Measurements from ENCODE around the gene PANK1.
"Not testable (repeated sequence)": the region's sequence is repeated elsewhere in the genome, so short reads cannot be mapped to it uniquely, and the experiment has no call there.

PANK1 gene

DNA sequence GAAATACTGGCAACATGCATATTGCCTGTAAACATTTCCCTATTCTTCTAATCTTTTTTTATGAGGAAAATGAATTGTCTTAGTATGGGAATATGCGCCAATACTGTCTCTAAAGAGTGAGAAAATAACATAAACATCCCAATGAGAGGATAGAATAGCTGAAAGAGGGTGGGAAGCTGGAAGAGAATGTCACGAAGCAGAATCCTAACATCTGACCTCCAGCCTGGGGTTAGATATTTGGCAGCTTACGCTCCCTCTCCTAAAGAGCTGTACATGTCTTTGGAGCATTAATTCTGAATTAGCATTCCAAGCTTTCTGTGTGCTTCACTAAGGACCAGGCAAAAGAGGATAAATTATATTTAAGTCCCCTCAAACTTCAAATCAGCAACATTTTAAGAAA, 78.0 kb downstream of the PANK1 start:
- no peak for DNase-seq

GRCh38 chr10:89566095-89566950, 78.7 kb downstream of the PANK1 start:
- DNase-seq, result no peak

- no peak for DNase-seq
Measured at GRCh38 chr10:89565180-89565579, 79.9 kb downstream of the PANK1 start.

- DNase-seq, result peak; percentile 57 to 69
Measured at GRCh38 chr10:89563861-89564478, 81.1 kb downstream of the PANK1 start.

DNA sequence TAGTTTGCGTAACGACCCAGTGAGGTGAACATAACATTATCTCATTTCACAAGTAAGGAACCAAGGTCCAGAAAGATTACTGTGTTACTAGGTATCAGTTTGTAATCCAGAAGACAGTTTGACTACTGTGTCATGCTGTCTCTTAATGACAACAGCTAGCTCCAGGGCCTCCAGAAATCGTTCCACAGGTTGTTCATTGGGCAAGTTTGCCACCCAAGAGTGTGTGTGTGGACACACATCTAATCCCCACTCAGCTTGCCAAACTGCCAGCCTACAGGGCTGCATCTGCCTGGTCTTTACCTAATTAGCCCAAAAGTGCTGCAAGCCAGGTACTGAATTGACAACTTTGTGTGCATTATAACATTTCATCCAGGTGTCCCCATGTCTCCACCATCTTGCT, 81.7 kb downstream of the PANK1 start:
- DNase-seq, result no peak

- no peak for DNase-seq
Measured at GRCh38 chr10:89556600-89556999, 88.4 kb downstream of the PANK1 start.

DNA sequence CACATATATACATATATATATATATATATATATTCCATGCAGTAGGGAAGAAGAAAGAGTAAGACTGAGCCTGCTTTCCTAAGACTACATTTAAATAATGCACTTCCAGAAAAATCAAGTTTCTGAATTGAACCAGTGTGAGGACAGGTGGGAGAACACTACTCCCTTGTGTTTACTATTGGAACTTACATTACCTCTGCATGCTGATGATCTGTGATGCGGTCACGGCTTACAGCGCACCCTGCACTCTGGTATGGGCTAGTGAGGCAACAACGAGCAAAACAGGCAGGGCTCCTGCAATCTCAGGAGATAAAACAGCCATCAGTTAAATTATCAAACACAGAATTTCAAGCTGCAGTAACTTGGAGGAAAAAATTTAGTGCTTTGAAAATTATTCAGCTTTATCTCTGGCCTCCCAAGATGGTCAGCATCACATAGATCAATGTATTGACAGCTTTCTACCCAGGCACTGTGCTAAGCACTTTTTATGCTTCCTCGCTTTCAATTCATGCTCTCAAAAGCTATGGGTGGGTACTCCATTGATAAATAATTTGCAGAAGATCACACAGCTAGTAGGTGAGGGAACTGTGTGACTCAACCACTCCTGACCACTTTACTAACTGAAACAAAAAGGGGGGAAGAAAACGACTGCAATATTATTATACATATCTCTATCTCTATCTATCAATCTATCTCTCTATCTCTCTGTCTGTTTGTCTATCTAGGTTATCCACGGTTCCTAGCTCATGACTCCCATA, 89.2 kb downstream of the PANK1 start:
- DNase-seq, result no peak

DNA sequence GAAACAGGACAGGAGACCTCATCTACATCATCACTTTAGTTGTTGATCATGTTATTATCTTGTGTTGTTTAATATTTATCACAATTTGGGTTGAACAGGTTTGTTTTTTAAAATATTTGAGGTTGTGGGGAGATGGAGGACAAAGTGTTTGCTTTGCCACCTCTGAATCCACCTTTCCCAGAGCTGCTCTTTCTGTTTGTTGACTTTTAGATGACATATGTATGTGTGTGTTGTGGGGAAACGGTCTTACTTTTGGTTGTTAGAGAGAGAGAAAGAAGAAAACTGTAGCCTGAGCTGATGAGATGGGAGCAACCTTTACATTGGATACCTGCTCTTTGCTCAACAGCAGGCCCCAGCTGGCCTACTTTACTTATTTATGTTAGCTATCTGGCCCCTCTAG, 90.6 kb downstream of the PANK1 start:
- no peak for DNase-seq

- DNase-seq, result no peak
Measured at GRCh38 chr10:89553064-89553734, 91.8 kb downstream of the PANK1 start.

DNA sequence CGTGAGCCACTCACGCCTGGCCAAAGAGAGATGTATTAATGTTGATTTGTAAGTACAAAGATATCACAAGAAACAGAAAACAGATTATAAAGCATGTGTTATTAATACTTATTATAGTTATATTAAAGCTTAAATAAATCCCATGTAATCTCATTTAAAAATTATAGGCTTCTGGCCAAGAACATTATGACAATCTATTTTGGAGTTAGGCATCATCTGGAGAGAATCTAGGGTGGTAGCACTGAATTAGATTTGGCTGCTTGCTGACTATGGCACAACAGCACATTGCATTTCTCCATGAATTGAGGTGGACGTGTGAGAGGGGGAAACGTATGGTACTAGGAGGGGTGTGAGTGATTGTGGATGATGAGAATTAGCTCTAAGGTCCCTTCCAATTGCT, 92.8 kb downstream of the PANK1 start:
- DNase-seq, result no peak

DNA sequence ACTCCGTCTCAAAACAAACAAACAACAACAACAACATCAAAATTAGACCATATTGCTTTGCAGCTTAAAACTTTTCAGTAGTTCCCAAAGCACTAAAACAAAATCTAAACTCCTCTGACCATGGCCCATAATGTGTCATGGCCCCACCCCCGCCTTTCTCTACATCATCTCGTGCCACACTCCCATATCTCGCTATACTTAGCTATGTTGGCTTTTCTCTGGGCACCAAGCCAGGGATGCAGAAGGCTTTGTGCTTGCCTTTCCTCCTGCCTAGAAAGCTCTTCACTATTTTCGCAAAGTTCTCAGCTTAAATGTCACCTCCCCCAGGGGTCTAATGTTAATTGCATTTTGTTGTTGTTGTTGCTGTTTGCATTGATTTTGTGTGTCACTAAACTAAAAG, 94.5 kb downstream of the PANK1 start:
- no peak for DNase-seq

GRCh38 chr10:89549510-89549909, 95.5 kb downstream of the PANK1 start:
- no peak for DNase-seq

DNA sequence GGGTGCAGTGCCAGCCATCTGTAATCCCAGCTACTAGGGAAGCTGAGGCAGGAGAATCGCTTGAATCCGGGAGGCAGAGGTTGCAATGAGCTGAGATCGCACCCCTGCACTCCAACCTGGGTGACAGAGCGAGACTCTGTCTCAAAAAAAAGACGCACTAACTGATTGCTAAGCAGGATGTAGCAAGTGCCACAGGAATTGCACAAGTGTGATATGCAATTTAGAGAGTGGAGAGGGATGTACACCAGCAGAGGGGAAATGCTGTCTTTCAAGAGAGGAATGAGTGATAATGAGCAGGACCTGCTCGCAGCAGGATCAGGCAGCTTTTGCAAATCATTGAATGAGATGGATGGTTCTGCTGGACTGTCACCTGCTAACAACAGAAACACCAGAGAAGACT, 96.4 kb downstream of the PANK1 start:
- no peak for DNase-seq

- no peak for DNase-seq
Measured at GRCh38 chr10:89547853-89548513, 97.1 kb downstream of the PANK1 start.

GRCh38 chr10:89546651-89547050, 98.4 kb downstream of the PANK1 start:
- DNase-seq, result not testable (repeated sequence)

- DNase-seq, result no peak
Measured at GRCh38 chr10:89543841-89544240, 101.2 kb downstream of the PANK1 start.

DNA sequence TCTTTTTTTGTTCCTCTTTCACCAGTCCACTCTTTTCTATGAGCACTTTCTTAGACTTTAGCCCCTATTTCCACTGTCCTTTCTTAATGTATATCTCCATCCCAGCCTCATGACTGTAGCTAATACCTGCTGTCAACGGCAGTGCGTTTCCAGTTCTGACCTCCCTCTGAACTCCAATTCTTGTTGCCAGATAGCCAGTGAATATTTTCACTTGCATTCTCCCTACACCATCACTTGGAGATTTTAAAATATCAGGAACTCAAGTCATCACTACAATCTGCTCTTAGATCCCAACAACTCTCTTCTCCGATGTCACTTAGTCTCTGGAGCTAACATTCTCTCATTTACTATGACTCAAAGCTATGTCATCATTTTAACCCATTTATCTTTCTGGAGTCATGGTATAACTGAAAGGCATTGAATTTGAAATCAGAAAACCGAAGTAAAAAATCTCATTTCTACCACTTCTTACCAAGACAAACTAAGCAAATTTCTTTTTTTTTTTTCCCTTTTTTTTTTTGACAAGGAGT, 104.6 kb downstream of the PANK1 start:
- no peak for DNase-seq

DNA sequence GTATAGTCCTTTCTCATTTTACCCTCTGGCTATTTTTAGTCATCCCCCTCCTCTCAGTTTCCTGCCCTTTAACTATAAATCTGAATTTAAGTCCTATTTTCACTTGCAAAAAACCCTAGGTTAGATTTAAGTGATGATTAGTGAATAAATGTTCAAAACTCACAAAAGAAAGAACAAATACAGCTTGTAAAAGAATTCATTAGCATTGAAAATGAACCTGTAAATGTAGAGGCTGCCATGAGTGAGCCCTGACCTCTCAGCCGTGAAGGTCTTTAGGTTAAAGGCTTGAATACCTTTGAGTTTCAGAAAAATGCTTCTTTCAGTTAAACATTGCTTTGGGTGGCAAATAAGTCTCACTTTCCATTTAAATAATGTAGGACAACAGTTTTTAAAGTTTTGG, 107.7 kb downstream of the PANK1 start:
- no peak for DNase-seq

DNA sequence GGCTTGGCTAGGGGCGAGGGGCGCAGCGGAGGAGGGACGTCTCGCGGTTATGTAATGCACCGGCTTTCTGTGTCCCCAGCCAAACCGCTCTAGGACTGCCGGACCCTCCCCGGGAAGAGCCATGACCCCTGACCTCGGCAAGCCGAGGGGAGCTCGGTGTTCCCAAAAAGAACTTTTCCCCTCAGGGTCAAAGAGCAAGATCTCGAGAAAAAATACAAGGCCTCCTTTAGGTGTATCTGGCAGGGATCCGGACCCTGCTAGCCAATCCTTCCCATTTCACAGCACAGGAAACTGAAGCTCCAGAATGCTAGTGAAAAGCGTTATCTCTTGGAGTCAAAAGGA, 109.1 kb downstream of the PANK1 start:
- no peak for DNase-seq

DNA sequence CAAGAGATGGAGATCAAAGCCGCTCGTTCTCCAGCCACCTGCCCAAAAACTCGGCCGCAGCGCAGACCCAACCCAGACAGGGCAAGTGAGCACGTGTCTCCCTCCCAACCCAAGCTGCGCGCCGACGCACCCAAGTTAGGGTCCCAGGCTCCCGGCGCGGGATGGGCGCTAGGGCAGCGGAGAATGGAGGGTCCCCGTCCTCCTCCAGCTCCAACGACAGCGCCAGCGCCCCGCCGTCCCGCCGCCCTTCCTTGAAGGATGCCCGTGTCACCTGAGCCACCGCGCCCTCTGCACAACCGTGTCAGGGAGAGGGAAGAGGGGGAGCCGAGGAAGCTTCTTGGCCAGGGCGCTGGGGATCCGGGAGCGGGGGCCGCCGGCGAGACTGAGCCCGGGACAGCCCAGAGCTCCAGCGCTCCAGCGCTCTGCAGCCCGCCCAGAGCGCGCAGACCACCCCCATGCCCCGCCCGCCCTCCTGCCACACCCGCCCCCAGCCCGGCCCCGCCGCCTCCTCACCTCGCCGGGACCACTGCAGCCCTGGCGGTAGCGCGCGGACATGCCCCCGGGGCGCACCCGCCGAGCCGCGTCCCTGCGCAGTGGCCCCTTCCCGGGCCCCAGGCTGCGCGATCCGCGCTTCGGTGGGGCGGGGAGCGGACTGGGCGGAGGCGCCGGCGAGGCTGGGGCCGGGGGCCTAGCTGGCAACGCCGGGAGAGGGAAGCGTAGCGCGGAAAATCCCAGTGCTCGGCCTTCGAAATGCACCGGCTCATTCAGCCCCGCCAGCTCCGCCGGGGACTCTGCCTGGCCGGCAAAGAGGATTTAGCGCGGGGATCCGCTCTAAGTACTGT, 109.7 kb downstream of the PANK1 start, which contains the start of gene SLC16A12:
SLC16A12 (minus strand) TSS at position 424 of the 842 bp plus-strand sequence. CDS start 73,016 bp downstream, outside the sequence.
- no peak for DNase-seq

GRCh38 chr10:89534826-89535166, 110.2 kb downstream of the PANK1 start:
- DNase-seq, result no peak

All from Kasumi-1 (cell line).